Activated CD4-positive, alpha-beta T cell treated with anti-CD3 and anti-CD28 coated beads, Interleukin-2, Interleukin-4, amounts not matched to agents 100 ng/mL and 50 ng/mL, durations not matched to agents 16 hours and 8 hours (primary cell): Measurements from ENCODE around the gene ADAT1.

Experiments used
- DNase-seq: peaks from one replicate; pipeline ENCODE4 v3.0.0-alpha.2; 2020; ENCODE audit warnings: low spot score

ADAT1 gene

DNA sequence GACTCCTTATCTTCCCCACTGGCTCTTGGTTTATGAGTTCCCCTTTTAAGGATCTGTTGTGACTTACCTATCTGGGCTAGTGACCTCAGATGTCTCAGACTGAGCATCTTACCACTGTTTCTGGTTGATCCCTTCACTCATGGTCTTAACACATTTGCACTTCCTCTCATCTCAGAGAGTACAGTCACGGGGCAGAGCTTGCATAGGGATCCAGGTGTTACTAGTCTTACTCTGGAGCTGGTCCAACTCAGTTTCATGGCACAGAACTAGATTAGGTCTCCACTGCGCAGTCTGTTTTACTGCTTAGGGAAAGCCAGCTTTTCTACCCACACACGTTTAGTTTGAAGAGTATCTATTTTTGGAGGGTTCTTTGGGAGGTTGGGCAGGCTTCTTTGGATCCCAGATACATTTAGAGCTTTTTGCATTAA, 46.7 kb downstream of the ADAT1 start:
- DNase-seq: no peak

DNA sequence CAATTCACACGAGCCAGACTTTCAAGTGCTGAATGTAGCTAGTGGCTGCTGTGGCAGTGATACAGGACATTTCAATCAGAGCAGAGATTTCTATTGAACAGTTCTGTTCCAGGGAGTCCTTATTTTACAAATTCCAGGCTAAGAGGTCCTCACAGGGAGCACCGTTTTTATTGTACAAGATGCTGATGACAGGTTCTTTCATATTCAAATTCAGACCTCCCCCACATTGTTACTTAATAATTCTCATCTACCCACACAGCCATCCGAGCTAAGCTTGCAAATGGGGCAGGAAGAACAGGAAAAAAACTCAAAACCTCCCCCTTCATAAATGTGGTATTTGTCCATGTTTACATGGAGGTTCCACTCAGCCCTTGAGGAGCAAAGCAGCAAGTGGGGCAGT, 47.1 kb downstream of the ADAT1 start:
- no peak for DNase-seq

DNA sequence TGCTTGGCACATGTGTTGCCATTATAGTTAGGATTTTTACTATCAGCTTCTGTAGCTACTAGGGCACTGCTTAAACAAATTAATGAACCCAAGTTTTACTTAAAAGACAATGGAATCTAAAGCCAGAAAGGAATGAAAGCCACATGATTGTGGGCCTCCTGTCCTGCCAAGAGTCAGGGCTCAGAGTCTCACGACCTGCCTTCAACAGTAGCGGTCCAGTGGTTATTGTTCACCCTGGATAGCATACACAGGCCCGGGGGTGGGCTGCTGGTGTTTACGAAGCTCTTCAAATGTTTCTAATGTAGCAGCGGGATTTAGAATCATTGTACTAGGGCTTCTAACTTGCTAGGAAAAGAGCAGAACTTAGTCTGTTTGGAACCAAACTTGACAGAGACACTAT, 49.1 kb downstream of the ADAT1 start:
- no peak for DNase-seq

DNA sequence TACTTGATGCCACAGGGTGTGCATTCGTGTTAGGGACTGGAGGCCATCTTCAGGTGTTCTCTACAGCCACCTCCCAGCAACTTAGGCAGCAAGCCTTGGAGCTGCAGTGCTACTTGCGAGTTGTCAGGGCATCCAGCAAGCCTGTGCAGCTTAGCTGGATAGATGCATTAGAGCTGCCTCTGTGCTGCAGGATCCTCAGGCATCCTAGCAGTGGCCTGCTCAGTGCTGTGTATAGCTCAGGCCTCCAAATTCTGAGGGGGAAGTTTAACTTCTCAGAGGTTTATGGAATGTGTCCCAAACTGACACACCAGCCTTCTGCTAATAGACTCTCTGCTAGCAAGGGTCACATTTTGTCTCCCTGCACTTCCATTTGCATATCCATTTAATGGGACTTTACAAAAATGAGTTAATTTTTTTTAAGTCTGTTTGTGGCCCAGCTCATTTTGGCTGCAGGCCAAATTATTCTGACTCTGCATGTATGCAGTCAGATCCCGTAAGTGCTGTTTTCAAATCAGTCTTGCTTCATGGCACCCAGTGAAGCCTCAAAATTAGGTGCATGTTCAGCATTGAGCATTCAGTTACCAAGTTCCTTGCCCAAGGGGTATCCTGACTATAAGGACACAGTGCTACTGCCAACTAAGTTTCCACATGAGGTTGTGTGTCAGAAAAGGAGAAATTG, 50.1 kb downstream of the ADAT1 start:
- DNase-seq: no peak

DNA sequence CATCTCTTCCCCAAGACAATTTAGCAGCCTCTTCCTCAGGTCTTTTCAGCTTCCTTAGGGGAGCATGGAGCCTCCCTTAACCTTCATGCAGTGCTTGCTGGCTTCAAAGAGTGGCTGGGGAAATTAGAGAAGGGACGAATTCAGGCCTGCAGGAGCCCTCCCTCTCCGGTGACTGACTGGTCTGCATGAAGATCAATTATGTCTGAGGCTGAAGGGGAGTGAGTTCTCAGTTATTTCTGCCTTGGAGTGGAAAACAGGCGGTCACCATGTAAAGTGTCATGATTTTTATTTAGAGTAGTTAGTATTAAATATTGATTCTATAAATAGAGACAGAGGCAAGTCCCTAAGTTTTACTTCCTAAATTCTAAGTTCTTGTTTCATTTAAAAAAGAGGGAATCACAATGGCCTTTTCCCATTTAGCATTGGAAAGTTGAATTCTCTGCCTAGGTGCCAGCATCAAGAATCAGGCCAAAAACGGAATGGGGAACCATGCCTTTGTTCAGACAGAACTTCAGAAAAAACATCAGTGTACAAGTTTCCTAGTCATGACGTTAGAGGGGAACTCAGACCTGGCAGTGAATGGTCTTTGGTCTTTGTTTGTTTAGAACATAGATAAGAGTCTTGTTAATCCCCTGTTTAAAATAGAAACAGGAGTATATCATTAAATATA, 52.5 kb downstream of the ADAT1 start:
- no peak for DNase-seq

DNA sequence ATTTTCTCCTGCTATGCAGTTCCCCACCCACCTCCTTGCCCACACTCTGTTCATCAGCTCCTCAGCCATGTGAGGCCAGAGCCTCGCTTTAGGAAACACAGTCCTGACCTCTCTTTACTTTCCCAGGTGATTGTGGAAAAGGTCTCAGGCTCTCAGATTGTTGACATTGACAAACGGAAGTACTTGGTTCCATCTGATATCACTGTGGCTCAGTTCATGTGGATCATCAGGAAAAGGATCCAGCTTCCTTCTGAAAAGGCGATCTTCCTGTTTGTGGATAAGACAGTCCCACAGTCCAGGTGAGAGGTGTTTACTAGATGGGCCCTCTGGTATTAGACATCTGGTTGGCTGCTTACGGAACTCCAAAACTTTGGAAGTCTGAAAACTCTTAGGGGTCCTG, 55.2 kb downstream of the ADAT1 start:
- DNase-seq: no peak

- DNase-seq: no peak
These were observed 56.3 kb downstream of the ADAT1 start for GRCh38 chr16:75566758-75567255.

DNA sequence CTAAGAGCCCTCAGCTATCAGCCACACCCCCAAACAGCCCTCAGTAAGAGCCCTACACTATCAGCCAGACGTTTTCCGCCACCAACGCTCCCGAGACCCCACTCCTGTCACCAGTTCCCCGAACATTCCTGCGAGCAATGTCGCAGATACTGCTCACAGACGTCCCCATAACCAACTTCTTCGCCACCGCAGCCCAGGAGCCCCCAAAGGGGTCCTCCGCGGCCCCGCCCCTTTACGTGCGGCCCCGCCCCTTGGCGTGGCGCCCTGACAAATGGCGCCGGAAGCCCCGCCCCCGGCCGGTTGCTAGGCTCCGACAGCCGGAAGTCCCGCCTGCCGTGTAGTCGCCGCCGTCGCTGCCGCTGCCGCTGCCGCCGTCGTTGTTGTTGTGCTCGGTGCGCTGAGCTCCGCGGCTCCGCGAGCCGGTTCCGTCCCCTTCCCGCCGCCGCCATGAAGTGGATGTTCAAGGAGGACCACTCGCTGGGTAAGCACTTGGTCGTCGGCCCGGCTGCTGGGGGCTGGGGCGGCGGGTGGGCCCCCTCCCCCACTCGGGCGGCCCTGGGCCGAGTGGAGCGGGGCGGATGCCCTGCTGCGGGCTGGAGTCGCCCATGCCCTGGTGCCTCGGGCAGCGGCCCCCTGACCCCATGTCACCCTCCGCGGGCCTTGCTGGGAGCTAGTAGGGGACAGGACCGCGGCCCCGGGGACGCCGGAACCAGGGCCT, 56.9 kb downstream of the ADAT1 start, which contains the start of gene GABARAPL2:
GABARAPL2 (plus strand) TSS at position 340 of the 718 bp plus-strand sequence; CDS start at position 448, 108 bp downstream.
- DNase-seq: peak; percentile 89

- no peak for DNase-seq
These were observed 57.4 kb downstream of the ADAT1 start for GRCh38 chr16:75565640-75566039.

- no peak for DNase-seq
These were observed 63.3 kb downstream of the ADAT1 start for GRCh38 chr16:75559564-75560372.

DNA sequence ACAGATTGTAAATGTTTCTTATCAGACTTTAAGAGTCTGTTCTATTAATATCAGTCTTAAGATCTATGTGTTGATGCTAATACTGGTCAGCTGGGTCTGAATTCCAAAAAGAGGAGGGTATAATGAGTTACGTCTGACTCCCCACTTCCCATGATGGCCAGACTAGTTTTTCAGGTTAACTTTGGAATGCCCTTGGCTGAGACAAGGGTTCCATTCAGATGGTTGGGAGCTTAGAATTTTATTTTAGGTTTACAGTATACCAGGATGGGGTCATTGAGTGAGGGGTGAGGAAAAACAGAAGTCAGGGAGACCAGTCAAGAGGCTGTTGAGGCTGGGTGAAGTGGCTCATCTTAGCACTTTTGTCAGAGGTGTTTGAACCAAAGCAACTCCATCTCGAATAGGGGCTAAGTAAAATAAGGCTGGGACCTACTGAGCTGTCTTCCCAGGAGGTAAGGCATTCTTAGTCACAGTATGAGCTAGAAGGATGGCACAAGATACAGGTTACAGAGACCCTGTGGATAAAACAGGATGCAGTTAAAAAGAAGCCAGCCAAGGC, 64.2 kb downstream of the ADAT1 start:
- no peak for DNase-seq

DNA sequence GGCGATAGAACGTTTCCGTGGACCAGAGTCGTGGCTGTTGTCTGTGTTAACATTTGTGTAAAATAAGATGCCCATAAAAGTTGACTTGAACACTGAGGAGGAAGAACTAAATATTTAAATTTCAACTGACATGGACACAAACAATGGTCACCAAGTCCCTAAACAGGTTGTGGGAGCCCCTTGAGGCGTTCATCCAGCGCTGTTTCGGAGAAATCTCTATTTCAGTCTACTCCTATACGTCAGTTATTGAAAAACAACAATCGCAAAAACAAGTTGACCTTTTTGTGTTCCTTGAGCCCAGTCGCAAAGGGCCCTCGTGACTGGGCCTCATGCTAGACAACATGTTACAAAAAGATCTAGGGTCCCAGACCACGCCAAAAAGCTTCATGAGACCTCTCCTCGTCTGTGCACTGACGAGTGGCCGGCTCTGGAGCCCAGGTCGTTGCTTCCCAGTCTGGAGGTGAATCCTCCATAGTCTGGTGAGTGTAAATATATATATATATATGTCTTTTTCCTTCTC, 66.6 kb downstream of the ADAT1 start:
- no peak for DNase-seq

DNA sequence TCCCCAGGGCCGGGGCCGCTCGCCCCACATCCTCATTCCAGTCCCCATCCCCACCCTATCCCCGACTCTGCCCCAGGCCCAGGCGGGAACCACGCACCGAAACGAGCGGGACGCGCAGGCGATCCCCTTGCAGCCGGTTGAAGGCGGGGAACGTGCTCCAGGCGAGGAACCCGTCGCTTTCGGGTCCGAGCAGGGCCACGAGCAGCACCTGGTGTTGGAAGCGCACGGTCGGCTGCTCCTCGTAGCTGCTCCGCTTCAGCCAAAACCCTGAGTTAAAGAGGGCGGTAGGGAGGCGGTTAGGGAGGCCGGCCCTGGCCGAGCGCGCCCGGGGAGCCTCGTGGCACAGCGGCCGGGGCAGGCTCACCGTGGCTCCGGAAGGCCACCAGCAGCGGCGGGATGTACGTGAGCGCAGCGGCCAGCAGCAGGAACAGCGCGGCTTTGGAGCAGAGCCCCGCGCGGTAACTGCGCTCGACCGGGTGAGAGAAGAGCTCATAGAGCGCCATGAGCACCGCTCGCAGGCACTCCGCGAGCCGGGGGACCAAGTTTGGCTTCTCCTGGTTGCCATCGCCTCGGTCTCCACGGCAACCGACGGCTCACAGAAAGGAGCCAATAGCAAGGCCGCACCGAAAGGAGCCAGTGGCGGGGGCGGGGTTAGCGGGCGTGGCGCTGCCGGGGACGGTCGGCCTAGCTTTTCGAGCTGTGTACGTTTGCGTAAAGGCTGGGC, 67.2 kb downstream of the ADAT1 start, which contains the start of gene TMEM231:
TMEM231 (minus strand) TSS at position 546 of the 724 bp plus-strand sequence; CDS start at position 503, 43 bp downstream.
- peak; percentile 97 for DNase-seq

DNA sequence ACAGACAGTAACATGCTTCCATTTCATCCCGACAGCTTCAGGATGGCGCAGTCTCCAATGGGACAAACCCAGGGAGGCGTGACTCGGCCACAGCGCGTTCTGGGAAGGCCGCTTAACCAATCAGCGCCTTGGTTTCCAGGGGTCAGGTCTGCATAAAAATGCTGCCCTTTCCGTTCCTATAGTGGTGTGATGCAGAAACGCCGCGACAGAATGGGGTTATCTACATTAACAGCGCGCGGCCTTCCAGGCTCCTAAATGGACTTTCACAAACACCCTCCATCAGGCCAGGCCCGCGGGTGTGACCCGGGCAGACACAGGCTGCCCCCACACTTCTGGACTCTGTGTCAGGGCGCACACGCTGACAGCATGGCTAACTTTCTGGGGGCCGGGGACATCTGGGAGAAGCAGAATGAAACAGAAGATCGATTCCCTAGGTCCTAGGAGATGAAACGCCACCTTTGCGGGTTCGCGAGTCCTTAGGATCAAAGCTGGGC, 67.8 kb downstream of the ADAT1 start:
- DNase-seq: peak; percentile 21

DNA sequence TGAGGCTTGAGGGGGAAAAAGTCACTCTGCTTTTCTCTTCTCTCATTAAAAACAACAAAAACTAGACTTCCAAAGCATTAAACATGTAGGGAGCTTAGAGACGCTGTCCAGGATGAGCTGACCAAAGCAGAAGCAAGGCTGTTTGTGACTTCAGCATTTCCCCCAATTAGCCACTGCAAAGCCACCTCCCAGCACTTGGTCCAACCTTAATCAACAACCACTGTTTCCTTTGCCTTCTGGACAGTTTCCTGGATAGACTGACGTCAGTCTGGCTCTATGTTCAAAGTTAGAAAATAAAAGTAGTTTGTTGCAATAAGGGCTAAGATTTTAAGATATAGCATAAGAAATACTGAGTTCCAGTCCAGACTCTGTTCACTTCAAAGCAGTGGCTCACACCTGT, 70.1 kb downstream of the ADAT1 start:
- DNase-seq: no peak

DNA sequence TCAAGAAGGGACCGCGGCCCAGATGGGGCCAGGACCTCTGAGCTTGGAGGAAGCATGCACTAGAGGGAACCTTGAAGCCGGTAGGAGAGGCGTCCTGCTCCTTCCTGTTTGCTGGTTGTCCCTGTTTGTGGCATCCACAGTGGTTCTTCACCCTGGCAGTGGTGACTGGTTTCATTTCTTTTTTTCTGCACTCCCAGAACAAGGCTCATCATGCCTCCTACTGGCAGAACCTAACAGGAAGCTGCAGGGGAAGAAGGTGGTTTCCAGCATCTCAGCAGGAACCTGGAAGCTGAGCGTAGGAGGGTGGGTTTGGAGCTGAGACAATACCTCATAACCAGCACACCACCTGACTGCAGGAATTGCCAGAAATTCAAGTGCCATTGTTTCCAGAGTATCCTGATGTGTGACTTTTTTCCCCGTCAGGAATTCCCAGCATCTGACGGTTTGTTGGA, 72.8 kb downstream of the ADAT1 start:
- peak; percentile 39 for DNase-seq
